GM13977 (cell line): ENCODE results near the gene STMN3.

Experiments used
- DNase-seq: peaks from one replicate; pipeline ENCODE4 v3.0.0; 2012; ENCODE audit warnings: low spot score
- CTCF ChIP-seq: IDR thresholded peaks from 2 replicates; pipeline ENCODE4 v1.5.1; 2012; ENCODE audit warnings: mild to moderate bottlenecking, control low read depth; ENCODE audit not compliant: insufficient read depth; ENCODE audit errors: extremely low read depth, missing control alignments
- in situ Hi-C: fragments of 300-500 bp; cut with MboI; formaldehyde crosslinking; loops from one replicate; pipeline ENCODE4 v1.12.0; 2022; ENCODE audit warnings: low sequenced_read_pairs, low pct_unique_long_range_greater_than_20kb, mixed read lengths, inconsistent platforms; ENCODE audit not compliant: unreplicated experiment

Gene STMN3

GRCh38 chr20:63590218-63591146, 62.7 kb downstream of the STMN3 start:
- DNase-seq = no peak
- TF ChIP-seq CTCF = no peak
- in situ Hi-C loops = no loop called here
